Heart left ventricle (tissue), 13 donors: ENCODE data around the gene MRPS35.

ENCODE experiments used
- POLR2A ChIP-seq, 2 donors: fragments of 450-650 bp; IDR thresholded peaks; one replicate each; pipeline ENCODE4 v1.6.1; 2017; ENCODE audit warnings: antibody characterized with exemption in 2 of 2, mild to moderate bottlenecking in 2 of 2, moderate library complexity in 2 of 2
- TF ChIP-seq, protein P1 (sequence below), 12 donors: fragments of 200-600 bp; sonication (generic) in 4 of 12; IDR thresholded peaks; one replicate each; pipeline versions ENCODE4 v1.5.0 to v1.8.0; 2018 to 2022; ENCODE audit warnings: antibody characterized with exemption in 12 of 12, mild to moderate bottlenecking in 5 of 12
- donor health status: ischemic (EF 13 %, LVEDD 7.1; RV severe dilation, severe dysfunction).
- donor health status: DM: no; HTN: yes; CAD: no.
- donor health status: DM: no; HTN: no; CAD: no.
- donor health status: ischemic (EF 25% LVEDD 6.9; RV normal size, moderate dysfunction).
- donor health status: ischemic (EF 25% LVEDD 5.7; RV mildly dilated, moderate dysfunction).
- donor health status: ischemic (EF 35%, LVEDD 5.7; RV mildly dilated, moderate dysfunction).
- donor health status: nonischemic (EF 11% LVEDD 7.7; RV severe dilation, severe dysfunction).
- donor health status: DM: yes; HTN: yes; CAD: no.
- donor health status: PGD.
- donor health status: ischemic (EF 29% LVEDD 5.4; RV normal size, mild dysfunction).
- donor health status: nonischemic (EF 23%, LVEDD 6.1; RV moderate dilation, normal function).

- TF ChIP-seq, protein P1, sequence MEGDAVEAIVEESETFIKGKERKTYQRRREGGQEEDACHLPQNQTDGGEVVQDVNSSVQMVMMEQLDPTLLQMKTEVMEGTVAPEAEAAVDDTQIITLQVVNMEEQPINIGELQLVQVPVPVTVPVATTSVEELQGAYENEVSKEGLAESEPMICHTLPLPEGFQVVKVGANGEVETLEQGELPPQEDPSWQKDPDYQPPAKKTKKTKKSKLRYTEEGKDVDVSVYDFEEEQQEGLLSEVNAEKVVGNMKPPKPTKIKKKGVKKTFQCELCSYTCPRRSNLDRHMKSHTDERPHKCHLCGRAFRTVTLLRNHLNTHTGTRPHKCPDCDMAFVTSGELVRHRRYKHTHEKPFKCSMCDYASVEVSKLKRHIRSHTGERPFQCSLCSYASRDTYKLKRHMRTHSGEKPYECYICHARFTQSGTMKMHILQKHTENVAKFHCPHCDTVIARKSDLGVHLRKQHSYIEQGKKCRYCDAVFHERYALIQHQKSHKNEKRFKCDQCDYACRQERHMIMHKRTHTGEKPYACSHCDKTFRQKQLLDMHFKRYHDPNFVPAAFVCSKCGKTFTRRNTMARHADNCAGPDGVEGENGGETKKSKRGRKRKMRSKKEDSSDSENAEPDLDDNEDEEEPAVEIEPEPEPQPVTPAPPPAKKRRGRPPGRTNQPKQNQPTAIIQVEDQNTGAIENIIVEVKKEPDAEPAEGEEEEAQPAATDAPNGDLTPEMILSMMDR (IDR thresholded peaks at IDR 0.05): no peak
- TF ChIP-seq POLR2A (IDR thresholded peaks at IDR 0.05): no peak
Observed at GRCh38 chr12:27667540-27667939, 43.1 kb upstream of the MRPS35 start.
